CD4-positive, alpha-beta T cell treated with Interleukin-15 for 1 hour (primary cell): ENCODE results near the gene SLC17A4.
A peak's percentile ranks its signal among the peaks of the same experiment; 100 is the strongest.

Experiments used
- DNase-seq: peaks from one replicate; pipeline ENCODE4 v3.0.0-alpha.2; 2020

Gene SLC17A4

DNA sequence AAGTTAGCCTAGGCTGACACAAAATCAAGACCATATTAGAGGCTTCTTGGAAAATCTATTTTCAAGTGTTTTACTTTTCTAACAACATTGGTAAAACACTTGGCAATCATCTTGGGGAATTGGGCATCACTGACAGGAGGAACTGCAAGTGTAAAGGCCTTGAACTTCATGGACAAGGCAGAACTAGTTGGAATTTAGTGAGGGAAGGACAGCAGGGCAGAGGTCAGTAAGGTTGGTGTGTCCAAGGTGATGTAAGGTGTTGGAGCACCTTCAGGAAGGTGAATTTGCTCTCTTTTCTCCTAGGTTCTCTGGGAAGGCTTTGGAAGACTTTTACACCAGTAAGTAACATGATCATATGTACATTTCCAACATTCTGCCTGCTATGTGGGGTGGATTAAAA lies 1.5 kb upstream of the SLC17A4 start:
- no peak for DNase-seq

DNA sequence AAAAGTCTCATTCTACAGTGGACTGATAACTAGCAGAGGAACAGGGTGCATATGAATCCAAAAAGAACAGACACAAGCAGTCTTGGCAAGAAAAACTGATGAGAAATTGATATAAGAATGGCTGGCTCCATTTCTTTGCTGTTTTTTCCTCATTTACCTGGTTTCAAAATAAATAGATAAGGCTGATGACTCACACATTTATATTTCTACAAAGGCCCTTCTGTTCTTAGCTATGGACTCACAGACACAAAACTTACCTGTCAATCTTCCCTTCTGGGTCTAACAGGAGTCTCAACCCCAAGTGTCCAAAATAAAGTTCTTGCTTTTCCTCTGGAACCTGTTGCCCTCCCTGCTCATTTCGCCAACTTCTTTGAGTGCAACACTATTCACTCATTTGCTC lies 941 bp downstream of the SLC17A4 start:
- no peak for DNase-seq

DNA sequence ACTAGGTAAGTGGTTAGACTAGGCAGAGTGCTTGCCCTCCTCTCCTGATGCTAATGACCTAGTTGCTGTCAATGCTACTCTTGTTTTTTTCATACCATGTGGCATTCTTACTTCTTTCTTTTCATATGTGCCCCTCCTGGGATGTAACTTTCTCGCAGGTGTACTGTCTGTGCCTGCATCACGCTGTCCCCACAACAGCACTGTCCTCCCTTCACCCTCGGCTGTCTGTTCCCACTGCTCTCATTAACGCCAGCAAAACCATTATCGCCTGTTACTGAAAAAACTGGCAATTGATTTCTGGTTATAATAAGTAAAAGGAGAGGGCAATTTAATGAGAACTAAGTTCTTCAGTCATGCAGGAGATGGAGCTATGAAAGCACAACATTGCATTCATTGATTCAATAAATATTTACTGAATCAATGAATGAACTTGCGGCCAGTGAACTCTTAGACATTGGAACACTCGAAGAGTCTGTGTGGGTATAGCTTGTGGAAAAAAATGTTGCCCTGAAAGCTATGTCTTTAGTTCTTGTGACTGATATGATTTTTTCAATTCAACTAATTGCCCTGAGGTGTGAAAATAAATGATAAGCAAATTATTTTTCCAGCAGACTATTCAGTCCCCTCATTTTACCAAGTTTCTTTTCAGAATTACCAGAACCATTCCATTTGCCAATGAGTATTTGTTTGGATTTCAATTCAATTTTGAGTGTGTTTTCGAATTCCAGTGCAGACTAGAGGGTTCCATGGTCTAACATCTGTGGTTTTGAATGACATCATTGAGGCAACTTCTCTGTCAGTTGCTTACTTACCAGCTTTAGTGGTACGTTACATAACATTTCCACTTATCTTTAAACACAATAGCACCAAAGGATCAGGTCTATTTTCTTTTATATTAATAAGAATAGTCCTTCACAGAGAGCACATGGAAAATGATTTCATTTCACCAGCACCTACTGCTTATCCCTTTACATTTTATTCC lies 2.1 kb downstream of the SLC17A4 start:
- no peak for DNase-seq

GRCh38 chr6:25757936-25758642 lies 3.5 kb downstream of the SLC17A4 start:
- DNase-seq: no peak

- DNase-seq: no peak
Measured at GRCh38 chr6:25764611-25765010, 10.1 kb downstream of the SLC17A4 start.

GRCh38 chr6:25768566-25768965 lies 14.0 kb downstream of the SLC17A4 start:
- DNase-seq: no peak

- DNase-seq: no peak
Measured at GRCh38 chr6:25769983-25770382, 15.4 kb downstream of the SLC17A4 start.

GRCh38 chr6:25774120-25774715 lies 19.7 kb downstream of the SLC17A4 start:
- DNase-seq: no peak

- no peak for DNase-seq
Measured at GRCh38 chr6:25777031-25777430, 22.5 kb downstream of the SLC17A4 start.

GRCh38 chr6:25777856-25778649 lies 23.5 kb downstream of the SLC17A4 start:
- DNase-seq: no peak

- DNase-seq: no peak
Measured at GRCh38 chr6:25781134-25781533, 26.6 kb downstream of the SLC17A4 start.

GRCh38 chr6:25787428-25787827 lies 32.9 kb downstream of the SLC17A4 start:
- DNase-seq: no peak

GRCh38 chr6:25788305-25788922 lies 33.9 kb downstream of the SLC17A4 start:
- DNase-seq: peak; percentile 18

DNA sequence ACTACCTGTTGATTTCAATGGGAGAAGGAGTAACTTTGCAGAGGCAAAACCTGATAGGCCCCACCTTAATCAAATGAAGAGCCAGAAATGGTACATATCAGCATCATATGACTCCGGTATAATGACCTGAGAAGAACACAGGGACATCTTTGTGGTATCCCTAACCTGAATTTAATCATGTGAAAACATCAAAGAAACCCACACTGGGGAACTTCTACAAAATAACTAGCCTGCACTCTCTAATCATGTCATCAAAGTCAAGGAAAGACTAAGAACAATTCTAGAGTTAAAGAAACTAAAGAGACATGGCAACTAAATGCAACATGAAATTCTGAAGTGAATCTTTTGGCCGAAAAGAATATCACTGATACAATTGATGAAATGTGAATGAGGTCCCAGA lies 34.9 kb downstream of the SLC17A4 start:
- DNase-seq: no peak

GRCh38 chr6:25792016-25792415 lies 37.5 kb downstream of the SLC17A4 start:
- DNase-seq: no peak

DNA sequence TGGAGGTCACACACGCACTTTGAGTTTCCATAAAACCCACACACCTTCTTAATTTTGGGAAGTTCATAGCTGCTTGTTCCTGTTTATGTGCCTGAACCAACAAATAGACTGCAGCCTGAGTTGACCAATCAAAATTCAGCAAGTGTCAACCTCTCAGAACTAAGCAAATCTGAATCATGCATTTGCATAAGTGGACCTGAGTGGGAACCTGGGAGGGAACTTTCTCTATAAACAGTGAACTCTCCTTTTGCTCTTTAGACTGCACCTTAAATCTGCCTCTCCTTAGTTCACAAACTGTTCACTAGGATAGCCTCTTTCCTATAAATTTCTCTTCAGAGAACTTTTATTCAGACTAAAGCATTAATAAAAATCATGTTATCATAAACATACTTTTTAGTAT lies 39.4 kb downstream of the SLC17A4 start:
- no peak for DNase-seq

- no peak for DNase-seq
Measured at GRCh38 chr6:25794784-25795183, 40.2 kb downstream of the SLC17A4 start.

DNA sequence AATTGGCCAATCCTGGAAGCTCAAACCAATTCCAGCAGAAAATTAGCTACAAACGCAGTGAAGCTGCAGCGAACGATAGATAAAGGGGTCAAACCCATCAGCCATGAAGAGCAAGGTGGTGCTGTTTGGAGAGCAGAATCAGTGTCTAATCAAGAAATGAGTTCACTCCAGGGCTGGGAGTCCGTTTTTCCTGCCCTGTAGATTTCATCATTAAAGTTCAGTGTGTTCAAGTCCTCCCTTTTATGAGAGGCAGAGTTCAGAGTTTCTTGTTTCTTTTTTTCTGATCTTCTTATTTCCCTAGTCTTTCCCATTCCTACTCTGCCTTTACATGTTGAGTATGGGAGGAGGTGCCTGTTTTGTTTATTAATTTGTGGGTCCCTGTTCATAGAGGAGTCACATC lies 46.9 kb downstream of the SLC17A4 start:
- DNase-seq: no peak

GRCh38 chr6:25804804-25805203 lies 50.3 kb downstream of the SLC17A4 start:
- DNase-seq: no peak

DNA sequence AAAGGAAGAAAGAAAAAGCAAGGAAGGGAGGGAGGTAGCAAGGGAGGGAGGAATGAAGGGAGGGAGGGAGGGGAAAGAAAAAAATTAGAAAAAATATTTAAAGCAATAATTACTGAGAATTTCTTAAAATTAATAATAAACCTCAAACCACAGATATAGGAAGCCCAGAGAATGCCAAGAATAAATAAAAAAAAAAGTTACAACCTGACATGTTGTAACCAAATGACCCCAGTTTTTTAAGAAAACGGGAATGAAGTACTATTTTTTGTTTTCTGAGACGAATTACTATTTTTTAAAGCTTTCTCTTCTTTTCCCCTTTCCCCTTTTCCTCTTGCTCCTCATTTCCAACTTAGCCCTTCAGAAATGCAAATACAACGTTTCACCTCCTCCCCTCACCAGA lies 60.7 kb downstream of the SLC17A4 start:
- DNase-seq: no peak

DNA sequence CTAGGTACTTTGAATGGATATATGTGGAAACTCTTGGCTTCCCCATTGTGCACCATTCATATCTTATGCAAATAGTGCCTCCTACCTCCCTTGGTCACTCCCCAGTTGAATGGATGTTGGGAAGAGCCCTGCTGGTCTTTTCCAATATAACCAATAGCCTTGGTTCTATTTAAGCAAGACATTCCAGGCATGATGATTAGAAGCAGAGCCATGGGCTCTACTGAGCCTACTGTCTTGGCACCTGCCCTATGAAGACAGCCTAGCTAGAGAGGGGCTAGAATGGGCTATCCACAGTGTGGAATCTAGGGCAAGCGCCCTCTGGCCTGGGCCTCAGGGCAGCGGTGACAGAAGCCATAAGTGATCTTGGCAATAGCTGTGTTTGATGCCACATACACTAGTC lies 61.7 kb downstream of the SLC17A4 start:
- DNase-seq: no peak

- DNase-seq: no peak
Measured at GRCh38 chr6:25821341-25821740, 66.8 kb downstream of the SLC17A4 start.
